ENCODE results near the gene MTUS2.

Gene MTUS2

GRCh38 chr13:29436721-29437280 is 616.7 kb downstream of the MTUS2 start:
- no peak for DNase-seq (ENCODE audit: low read depth in 2 of 3, low spot score in 2 of 3)

- DNase-seq (ENCODE audit: low read depth in 2 of 3, low spot score in 2 of 3), result no peak
These were observed 618.6 kb downstream of the MTUS2 start for GRCh38 chr13:29438769-29439168.

- no peak for DNase-seq (ENCODE audit: low read depth in 2 of 3, low spot score in 2 of 3)
These were observed 619.7 kb downstream of the MTUS2 start for GRCh38 chr13:29439601-29440388.

GRCh38 chr13:29441306-29441705 is 621.2 kb downstream of the MTUS2 start:
- no peak for DNase-seq (ENCODE audit: low read depth in 2 of 3, low spot score in 2 of 3)

DNA sequence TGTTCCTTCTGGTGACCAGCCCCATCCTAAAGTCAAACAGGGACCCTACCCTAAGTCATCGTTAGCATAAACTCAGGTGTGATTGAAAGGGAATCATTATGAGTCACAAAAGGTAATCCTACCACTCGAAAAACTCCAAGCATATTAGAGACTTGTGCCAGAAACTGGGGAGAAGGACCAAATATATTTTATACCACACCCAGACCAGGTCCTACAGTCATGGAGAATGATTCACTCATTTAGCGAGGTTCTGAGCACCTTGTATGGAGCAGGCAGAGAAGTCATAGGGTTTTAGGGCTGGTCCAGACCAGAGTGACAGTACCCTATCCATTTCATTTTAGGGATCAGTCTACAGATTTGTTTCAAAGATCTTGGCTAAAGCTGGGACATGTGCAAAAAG is 625.9 kb downstream of the MTUS2 start:
- no peak for DNase-seq (ENCODE audit: low read depth in 2 of 3, low spot score in 2 of 3)

- no peak for DNase-seq (ENCODE audit: low read depth in 2 of 3, low spot score in 2 of 3)
These were observed 628.0 kb downstream of the MTUS2 start for GRCh38 chr13:29448174-29448573.

GRCh38 chr13:29449726-29450125 is 629.6 kb downstream of the MTUS2 start:
- DNase-seq (ENCODE audit: low read depth in 2 of 3, low spot score in 2 of 3), result no peak

DNA sequence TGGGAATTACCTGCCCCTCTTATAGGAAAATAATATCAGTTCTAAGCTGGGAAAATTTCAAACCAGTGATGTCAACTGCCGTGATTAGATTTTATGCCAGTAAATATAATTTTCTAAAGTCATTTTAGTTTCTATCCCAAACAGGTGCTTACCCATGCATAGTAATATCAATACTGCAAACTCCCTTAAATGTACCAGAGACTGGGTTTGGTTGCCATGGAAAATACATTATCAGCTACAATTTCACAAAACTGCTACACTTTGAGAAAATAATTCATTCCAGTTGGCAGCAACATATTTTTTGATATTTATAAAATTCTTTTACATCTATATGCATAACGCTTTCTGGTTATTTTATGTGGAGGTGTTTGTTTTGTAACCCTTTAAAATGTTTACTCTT is 631.8 kb downstream of the MTUS2 start:
- DNase-seq (ENCODE audit: low read depth in 2 of 3, low spot score in 2 of 3), result no peak

DNA sequence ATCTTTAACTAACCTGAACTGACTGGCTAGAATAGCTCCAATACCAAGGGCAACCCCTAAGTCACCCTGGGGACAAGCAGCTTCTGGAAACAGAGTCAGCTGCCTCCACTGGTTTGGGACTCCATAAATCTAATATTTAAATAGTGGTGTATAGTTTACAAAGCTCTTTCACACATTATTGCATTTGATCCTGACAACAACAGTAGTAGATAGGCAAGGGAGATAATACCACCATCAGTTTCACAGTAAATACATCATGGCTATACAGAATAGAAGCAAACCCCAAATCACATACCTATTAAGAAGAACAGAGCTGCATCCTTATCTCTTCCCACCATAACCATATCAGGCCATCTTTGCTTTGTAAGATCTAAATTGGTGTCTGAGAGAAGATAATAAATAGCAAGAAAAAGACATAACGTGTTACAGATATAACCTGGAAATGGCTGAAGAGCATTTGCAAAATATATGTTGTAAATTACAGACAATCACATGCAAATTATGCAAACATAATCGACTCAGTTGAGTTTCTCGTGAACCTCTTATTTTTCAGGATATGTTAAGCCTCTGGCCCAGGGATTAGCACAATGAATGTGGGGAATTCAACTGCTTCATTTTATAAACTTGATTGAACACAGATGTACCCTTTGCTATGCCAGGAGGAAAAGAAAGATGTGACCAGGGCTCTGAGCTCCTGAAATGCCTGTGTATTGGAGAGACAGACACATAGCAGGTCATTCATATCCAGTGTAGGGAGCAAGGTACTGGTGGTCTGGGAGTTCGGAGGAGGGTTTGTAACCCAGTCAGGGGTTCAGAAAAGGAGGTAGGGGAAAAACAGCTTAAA is 632.9 kb downstream of the MTUS2 start:
- DNase-seq (ENCODE audit: low read depth in 2 of 3, low spot score in 2 of 3), result no peak

DNA sequence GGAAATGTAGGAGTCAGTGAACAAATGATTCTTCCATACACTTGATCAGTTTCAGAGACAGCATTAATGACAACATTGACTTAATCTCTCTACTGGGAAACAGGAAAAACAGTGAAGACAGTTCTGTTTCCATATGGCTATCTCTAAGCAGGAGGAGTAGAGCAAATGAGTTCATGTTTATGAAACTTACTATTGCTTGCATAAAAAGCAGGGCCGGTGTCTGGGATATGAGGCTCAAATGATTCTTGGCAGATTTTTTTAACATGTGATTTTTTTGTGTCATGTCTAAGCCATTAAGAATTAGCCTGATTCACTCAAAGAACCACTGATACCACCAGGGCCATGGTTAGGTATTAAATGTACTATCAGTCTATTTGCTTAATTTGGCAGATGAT is 633.5 kb downstream of the MTUS2 start:
- DNase-seq (ENCODE audit: low read depth in 2 of 3, low spot score in 2 of 3), result no peak

- no peak for DNase-seq (ENCODE audit: low read depth in 2 of 3, low spot score in 2 of 3)
These were observed 634.9 kb downstream of the MTUS2 start for GRCh38 chr13:29454931-29455481.

DNA sequence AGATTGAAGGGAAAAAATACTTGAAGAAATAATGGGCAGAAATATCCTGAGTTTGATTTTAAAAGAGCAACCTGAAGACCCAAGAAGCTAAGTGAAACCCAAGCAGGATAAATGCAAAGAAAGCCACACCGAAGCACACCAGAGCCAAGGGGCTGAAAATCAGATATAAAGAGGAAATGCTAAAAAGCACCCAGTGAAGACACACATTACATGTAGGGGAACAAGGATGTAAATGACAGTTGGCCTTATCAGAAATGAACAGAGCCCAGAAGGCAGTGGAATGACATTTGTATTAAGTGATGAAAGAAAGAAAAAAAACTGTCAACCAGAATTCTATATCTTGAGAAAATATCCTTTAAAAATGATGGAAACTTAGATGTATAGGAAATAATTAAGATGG is 636.3 kb downstream of the MTUS2 start:
- no peak for DNase-seq (ENCODE audit: low read depth in 2 of 3, low spot score in 2 of 3)

GRCh38 chr13:29457299-29457698 is 637.2 kb downstream of the MTUS2 start:
- DNase-seq (ENCODE audit: low read depth in 2 of 3, low spot score in 2 of 3), result no peak

DNA sequence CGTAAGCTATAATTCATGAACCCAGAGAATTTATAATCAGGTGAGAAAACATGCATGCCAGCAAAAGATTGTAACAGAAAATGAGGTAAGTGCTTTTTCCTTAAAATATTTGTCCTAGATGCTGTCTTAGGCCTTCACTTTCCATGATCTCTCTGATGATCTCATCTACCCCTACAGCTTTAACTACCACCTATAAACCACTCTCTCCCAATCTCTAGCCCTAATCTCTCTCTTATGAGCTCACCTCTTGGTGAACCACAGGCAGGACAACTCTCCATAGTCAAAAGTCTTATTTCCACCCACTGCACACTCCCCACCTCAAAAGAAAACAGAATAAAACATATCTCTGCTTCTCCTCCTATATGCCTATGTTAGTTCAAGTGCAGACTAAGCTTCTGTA is 638.3 kb downstream of the MTUS2 start:
- no peak for DNase-seq (ENCODE audit: low read depth in 2 of 3, low spot score in 2 of 3)

DNA sequence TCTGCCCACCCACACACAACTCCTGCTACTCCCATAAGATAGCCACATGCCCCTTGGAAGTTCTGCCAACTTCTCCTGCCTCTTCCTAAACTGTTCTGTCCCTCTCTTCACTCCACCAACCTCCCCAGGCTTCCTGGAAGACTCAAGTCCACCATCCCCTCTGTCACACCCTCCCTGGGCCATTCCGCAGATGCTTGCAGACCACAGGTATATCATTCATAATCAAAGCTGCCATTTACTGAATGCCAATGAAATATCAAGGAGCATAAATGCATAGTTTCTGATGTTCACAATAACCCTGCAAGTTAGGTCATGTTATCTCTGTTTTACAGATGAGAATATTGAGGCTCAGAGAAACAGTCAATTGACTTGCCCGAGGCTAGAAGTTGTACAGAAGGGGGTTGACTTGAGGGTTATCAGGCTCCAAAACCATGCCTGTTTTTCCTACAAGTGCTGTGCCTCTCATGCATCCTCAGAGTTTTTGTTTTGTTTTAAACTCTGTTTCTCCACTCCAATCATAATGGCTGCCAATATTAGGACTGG is 639.7 kb downstream of the MTUS2 start:
- DNase-seq (ENCODE audit: low read depth in 2 of 3, low spot score in 2 of 3), result no peak

DNA sequence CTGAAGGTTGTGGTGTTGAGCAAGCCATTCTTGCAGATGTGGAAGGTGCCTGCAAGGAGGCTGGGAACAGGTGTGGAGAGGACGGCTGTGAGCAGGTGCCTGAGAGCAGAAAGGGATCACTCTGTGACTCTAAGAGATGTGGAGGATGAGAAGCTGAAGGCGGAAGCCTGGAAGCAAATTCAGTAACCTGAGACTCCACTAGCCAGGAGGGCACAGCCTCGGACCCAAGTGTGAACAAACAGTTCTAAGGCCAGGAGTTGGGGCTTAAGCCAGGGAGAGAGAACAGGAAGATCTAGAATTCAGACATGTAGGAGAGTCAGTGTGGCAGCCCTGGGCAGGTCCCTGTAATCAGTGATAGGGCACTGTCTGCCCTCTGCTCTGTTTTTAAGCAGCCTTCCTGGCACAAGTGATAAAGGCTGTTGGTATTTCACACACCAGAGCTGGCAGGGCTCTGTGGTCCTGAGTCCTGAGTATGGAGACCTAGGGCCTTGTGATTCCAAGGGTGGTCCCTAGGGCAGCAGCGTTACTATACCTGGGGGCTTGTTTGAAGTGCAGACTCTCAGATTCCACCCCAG is 644.1 kb downstream of the MTUS2 start:
- DNase-seq (ENCODE audit: low read depth in 2 of 3, low spot score in 2 of 3), result no peak

GRCh38 chr13:29465741-29466293 is 645.7 kb downstream of the MTUS2 start:
- DNase-seq (ENCODE audit: low read depth in 2 of 3, low spot score in 2 of 3), result no peak

- DNase-seq (ENCODE audit: low read depth in 2 of 3, low spot score in 2 of 3), result no peak
These were observed 651.4 kb downstream of the MTUS2 start for GRCh38 chr13:29471551-29471950.

DNA sequence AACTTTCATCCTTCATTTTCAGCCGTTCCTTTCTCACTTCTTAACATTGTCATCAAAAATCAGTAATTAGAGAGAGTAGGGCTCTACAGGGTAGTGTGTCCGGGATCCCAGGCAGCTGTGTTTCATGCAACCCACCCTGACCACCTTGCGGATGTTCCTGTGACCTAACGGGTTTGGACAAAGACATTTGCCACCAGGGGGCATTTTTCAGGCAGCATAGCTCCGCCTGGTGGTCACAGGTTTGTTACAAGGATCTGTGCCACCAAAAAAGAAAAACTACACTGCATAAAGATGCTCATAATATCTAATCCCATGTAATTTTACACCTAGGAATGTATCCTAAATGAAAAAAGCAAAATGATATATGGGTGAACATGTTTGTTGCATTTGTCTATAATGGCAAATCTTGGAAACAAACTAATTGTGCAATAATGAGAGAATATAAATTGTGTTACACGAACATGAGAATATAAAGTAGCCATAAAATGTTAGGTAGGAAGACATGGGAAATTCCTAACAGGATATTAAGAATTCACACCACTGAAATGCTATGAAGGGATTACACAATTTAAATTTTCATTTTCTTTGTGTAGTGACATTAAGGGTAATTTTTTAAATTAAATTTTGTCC is 652.3 kb downstream of the MTUS2 start:
- peak in 2 of 3 experiments; percentile 13 to 18 for DNase-seq (ENCODE audit: low read depth in 2 of 3, low spot score in 2 of 3)

- DNase-seq (ENCODE audit: low read depth in 2 of 3, low spot score in 2 of 3), result no peak
These were observed 653.0 kb downstream of the MTUS2 start for GRCh38 chr13:29473166-29473565.

Data from activated CD8-positive, alpha-beta memory T cell treated with anti-CD3 and anti-CD28 coated beads for 48 hours (primary cell).